MM.1S (cell line): ENCODE measurements around the gene HIPK4.
A peak's percentile ranks its signal among the peaks of the same experiment; 100 is the strongest.

Experiments
- CTCF ChIP-seq: fragments of 300-600 bp; sonication (generic); IDR thresholded peaks from 2 replicates; pipeline ENCODE4 v1.5.1; 2016; ENCODE audit warnings: antibody characterized with exemption, low read length, mixed read lengths
- EZH2 ChIP-seq: fragments of 300-600 bp; sonication (generic); optimal IDR thresholded peaks from 2 replicates; pipeline ENCODE3; 2017; ENCODE audit warnings: low read depth, mild to moderate bottlenecking, antibody characterized with exemption, low read length, mixed read lengths

- peak; percentile 69 for TF ChIP-seq CTCF
- no peak for TF ChIP-seq EZH2
These were observed 35.7 kb upstream of the HIPK4 start, which contains the start of gene SERTAD1 for GRCh38 chr19:40425450-40426287.
